Measurements from ENCODE around the gene PEX11B.

DNA sequence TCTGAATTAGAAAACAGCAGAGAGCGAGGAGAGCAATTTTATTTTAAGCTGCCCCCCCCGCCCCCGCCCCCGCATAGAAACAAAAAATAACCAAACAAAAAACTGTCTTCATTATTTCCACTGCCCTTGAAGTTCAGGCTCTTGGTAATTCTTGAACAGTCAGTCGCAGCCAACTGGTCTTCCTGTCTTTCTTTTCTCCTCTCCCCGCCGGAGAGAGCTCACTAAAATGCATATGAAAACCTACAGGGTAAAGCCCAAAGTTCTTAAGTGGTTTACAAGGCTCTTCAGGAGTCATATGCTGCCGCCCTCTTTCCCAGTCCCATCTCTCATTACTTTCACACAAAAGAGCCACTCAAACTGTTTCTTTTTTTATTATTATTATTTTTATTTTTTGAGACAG is 31.7 kb downstream of the PEX11B start:
- TF ChIP-seq GATA3 (IDR thresholded peaks at IDR 0.05; ENCODE audit: low read depth, low read length) (no peak), GATA2 (IDR thresholded peaks at IDR 0.05; ENCODE audit: low read depth, low read length) (no peak)
